Measurements from ENCODE around the gene AGAP3.

AGAP3 gene

DNA sequence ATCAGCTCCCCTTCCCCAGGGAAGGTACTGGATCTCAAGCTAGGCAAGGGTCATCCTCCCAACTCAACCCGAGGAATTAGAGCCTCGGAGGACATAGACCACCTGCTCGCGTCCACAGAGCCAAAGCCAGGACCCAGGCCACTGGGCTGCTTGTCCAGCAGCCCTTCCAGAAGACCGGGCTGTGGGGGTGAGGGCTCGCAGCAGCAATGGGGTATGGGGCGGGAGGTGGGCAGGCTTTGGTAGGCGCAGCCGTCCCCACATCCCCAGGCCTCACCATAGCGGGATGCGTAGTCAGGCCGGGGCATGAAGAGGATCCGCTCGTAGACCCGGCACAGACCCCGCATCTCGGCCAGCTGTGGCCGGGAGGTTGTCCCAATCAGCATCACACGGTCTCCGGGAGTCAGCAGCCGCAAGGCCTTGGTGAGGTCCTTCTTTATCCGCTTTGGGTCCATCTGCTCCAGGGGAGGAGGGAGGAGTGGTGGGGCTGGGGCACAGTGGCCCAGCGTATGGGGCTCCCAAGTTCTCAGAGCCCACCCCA is 105.8 kb downstream of the AGAP3 start:
- DNase-seq, result no peak

DNA sequence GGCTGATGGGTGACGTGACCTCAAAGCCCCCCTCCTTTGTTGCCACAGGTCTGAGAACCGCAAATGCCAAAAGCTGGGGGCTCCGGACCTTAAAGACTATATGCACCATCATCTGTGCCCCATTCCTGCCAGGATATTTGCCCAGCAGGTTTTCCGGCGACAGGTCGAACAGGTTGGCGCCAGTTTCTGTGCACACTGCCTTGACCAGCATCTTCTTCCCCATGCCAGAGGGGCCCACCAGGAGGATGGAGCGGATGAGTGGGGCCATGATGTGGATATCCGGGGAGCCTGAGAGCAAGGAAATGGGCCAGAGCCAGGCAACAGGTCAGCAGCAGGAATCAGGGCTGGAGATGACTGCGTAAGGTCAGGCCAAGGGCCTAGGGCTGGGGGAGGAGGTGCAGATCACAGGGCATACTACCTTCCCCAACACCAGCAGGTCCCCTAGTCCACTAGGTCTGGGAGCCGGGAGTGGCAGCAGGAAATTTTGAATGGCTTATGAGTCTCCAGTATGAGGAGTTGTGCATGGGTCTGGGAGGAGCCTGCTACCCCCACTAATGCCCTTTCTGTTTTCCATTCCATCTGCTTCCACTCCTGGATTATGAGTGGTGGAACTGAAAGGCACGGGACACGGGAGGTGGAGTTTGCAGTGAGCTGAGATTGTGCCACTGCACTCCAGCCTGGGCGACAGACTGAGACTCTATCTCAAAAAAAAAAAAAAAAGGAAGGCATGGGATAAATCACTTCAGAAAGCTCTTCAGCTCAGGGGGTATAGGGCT is 107.1 kb downstream of the AGAP3 start:
- no peak for DNase-seq

Data from stimulated activated CD4-positive, alpha-beta T cell treated with anti-CD3 and anti-CD28 coated beads, Interleukin-15, amount 100 ng/mL, for 24 hours (primary cell).